Dermis blood vessel endothelial cell (primary cell): ENCODE data around the gene NUDT4. TPM values are rescaled to one million over a fixed set of nuclear protein-coding genes. Genes with fewer than 3 reads are reported as not detected.

Source experiments
- total RNA-seq: library from RNA; depleted of rRNA; stranded (reverse); fragments of >200 nt; gene quantifications from 2 replicates; pipeline ENCODE4 v1.2.3, GENCODE V29; 2014

The NUDT4 gene
- total RNA-seq, 1 donor from 2014 or later = 154 TPM

Other genes with a start within 250 kb of the NUDT4 start
- gene UBE2N, start 64.0 kb downstream of the NUDT4 start, total RNA-seq = 53.9 and 86.8 TPM in 2 replicates
- gene MRPL42, start 89.6 kb downstream of the NUDT4 start, total RNA-seq = 61.4 and 88.6 TPM in 2 replicates
- gene SOCS2, start 194.8 kb downstream of the NUDT4 start, total RNA-seq = 83.3 and 93.6 TPM in 2 replicates